ENCODE results near the gene RPL27A.

Gene RPL27A

GRCh38 chr11:8674859-8675258 lies 7.7 kb upstream of the RPL27A start:
- TF ChIP-seq CTCF (IDR thresholded peaks at IDR 0.05; ENCODE audit: extremely low read depth, missing control alignments) = no peak

GRCh38 chr11:8676458-8676857 lies 6.1 kb upstream of the RPL27A start:
- no peak for TF ChIP-seq CTCF (IDR thresholded peaks at IDR 0.05; ENCODE audit: extremely low read depth, missing control alignments)

More at GRCh38 chr11:8674859-8675258, 7.7 kb upstream of the RPL27A start:
- no peak for DNase-seq (ENCODE audit: low spot score)

GRCh38 chr11:8679006-8679405 lies 3.6 kb upstream of the RPL27A start:
- DNase-seq (ENCODE audit: low spot score) = no peak

More at GRCh38 chr11:8676458-8676857, 6.1 kb upstream of the RPL27A start:
- no peak for DNase-seq (ENCODE audit: low spot score)

GRCh38 chr11:8681837-8682302 lies 722 bp upstream of the RPL27A start:
- TF ChIP-seq CTCF (IDR thresholded peaks at IDR 0.05; ENCODE audit: extremely low read depth, missing control alignments) = no peak

More at GRCh38 chr11:8679006-8679405, 3.6 kb upstream of the RPL27A start:
- no peak for TF ChIP-seq CTCF (IDR thresholded peaks at IDR 0.05; ENCODE audit: extremely low read depth, missing control alignments)

GRCh38 chr11:8683115-8683807 lies 669 bp downstream of the RPL27A start:
- DNase-seq (ENCODE audit: low spot score) = no peak
- TF ChIP-seq CTCF (IDR thresholded peaks at IDR 0.05; ENCODE audit: extremely low read depth, missing control alignments) = no peak

More at GRCh38 chr11:8681837-8682302, 722 bp upstream of the RPL27A start:
- DNase-seq (ENCODE audit: low spot score) = peak; percentile 18

- no peak for DNase-seq (ENCODE audit: low spot score)
- no peak for TF ChIP-seq CTCF (IDR thresholded peaks at IDR 0.05; ENCODE audit: extremely low read depth, missing control alignments)
Measured at GRCh38 chr11:8684600-8685290, 2.2 kb downstream of the RPL27A start.

GRCh38 chr11:8685306-8685705 lies 2.7 kb downstream of the RPL27A start:
- no peak for DNase-seq (ENCODE audit: low spot score)
- no peak for TF ChIP-seq CTCF (IDR thresholded peaks at IDR 0.05; ENCODE audit: extremely low read depth, missing control alignments)

All from GM20000 (cell line).